Upper lobe of left lung (tissue), 6 donors: ENCODE measurements around the gene KCNQ2. TPM values are rescaled to one million over a fixed set of nuclear protein-coding genes. Genes with fewer than 3 reads are reported as not detected.

Experiments
- ATAC-seq, 2 donors: fragments of 200-7000 bp; cut with Tn5 transposase; one replicate each; pipeline ENCODE4 v1.9.1; 2022; ENCODE audit warnings: mild to moderate bottlenecking in 2 of 2, moderate library complexity in 2 of 2; ENCODE audit not compliant: low FRiP score in 2 of 2
- DNase-seq, 2 donors: peaks; one replicate each; pipeline ENCODE4 v3.0.0-alpha.2; 2019 to 2020
- H3K27ac ChIP-seq, 4 donors: fragments of 200-600 bp; sonication (generic); one replicate each; pipeline ENCODE4 v1.5.1; 2016 to 2019
- H3K27me3 ChIP-seq, 4 donors: fragments of 200-600 bp; sonication (generic); one replicate each; pipeline ENCODE4 v1.5.1; 2017 to 2019
- H3K36me3 ChIP-seq, 4 donors: fragments of 200-600 bp; sonication (generic); one replicate each; pipeline ENCODE4 v1.5.1; 2016 to 2019
- H3K4me1 ChIP-seq, 4 donors: fragments of 200-600 bp; sonication (generic); one replicate each; pipeline ENCODE4 v1.5.1; 2018 to 2019
- H3K4me3 ChIP-seq, 4 donors: fragments of 200-600 bp; sonication (generic); one replicate each; pipeline ENCODE4 v1.5.1; 2017 to 2019; ENCODE audit warnings: mild to moderate bottlenecking in 2 of 4, moderate library complexity in 1 of 4
- H3K9me3 ChIP-seq, 4 donors: fragments of 200-600 bp; sonication (generic); one replicate each; pipeline ENCODE4 v1.5.1; 2018 to 2019
- CTCF ChIP-seq, 6 experiments: fragments of 450-650 bp in 4 of 6; fragments of 200-600 bp in 2 of 6; sonication (generic) in 2 of 6; IDR thresholded peaks; one replicate each; pipeline ENCODE4 v1.5.1; 2016 to 2019; ENCODE audit warnings: antibody characterized with exemption in 6 of 6
- EP300 ChIP-seq, 4 donors: sonication (generic); formaldehyde crosslinking; IDR thresholded peaks; one replicate each; pipeline ENCODE4 v1.5.1; 2017; ENCODE audit warnings: antibody characterized with exemption in 4 of 4, control low read depth in 2 of 4
- POLR2A ChIP-seq, 4 donors: fragments of 450-650 bp; IDR thresholded peaks; one replicate each; pipeline ENCODE4 v1.5.1; 2016 to 2017; ENCODE audit warnings: antibody characterized with exemption in 4 of 4, mild to moderate bottlenecking in 2 of 4
- POLR2AphosphoS5 ChIP-seq, 2 donors: sonication (generic); formaldehyde crosslinking; IDR thresholded peaks; one replicate each; pipeline ENCODE4 v1.5.1; 2017; ENCODE audit warnings: antibody characterized with exemption in 2 of 2
- WGBS, 2 donors: methylation state at CpG; one replicate each; pipeline ENCODE4 v1.1.5; 2017 to 2018; 5-methylcytosine and 5-hydroxymethylcytosine counted together
- total RNA-seq, 6 donors: library from RNA; depleted of rRNA in 4 of 6; stranded (reverse); fragments of >200 nt in 4 of 6; gene quantifications; one replicate each; pipeline versions ENCODE4 v1.1.0 to v1.2.1, GENCODE V29; 2016 to 2021
- donor health status: DM: no; HTN: no; CAD: no; lungs with moderate emphysema.
- donor health status: DM: no; HTN: yes; CAD: no; lungs with severe emphysema.

Gene KCNQ2
- total RNA-seq, 6 donors from 2014 or later: 0.66 TPM; not detected in 5

- H3K27ac ChIP-seq: no peak overlapping the region
- no peak for TF ChIP-seq EP300 (IDR thresholded peaks at IDR 0.05)
- TF ChIP-seq CTCF (IDR thresholded peaks at IDR 0.05): no peak
- no peak for TF ChIP-seq POLR2AphosphoS5 (IDR thresholded peaks at IDR 0.05)
- TF ChIP-seq POLR2A (IDR thresholded peaks at IDR 0.05): no peak
- H3K36me3 ChIP-seq: no peaks in the 10 kb centered on the region
- H3K27me3 ChIP-seq: no peaks in the 10 kb centered on the region
- no peaks in the 10 kb centered on the region for H3K9me3 ChIP-seq
- DNase-seq (peak in 1 of 2 donors; percentile 52), ATAC-seq (no peak)
- no peak overlapping the region for H3K4me3 ChIP-seq
- H3K4me1 ChIP-seq: no peaks in the 10 kb centered on the region
- 68 to 77% methylated on average over 22 to 29 of the region's 29 CpGs for WGBS, 2 donors
These were observed 70.9 kb downstream of the KCNQ2 start for GRCh38 chr20:63401384-63402110.

GRCh38 chr20:63400486-63401210, 71.8 kb downstream of the KCNQ2 start:
- Histone ChIP-seq H3K4me3 (no peak overlapping the region), H3K4me1 (no peaks in the 10 kb centered on the region), H3K9me3 (no peaks in the 10 kb centered on the region), H3K27ac (no peak overlapping the region), H3K27me3 (no peaks in the 10 kb centered on the region), H3K36me3 (no peaks in the 10 kb centered on the region)
- ATAC-seq (no peak), DNase-seq (peak in 1 of 2 donors; percentile 71)
- WGBS, 2 donors: 71 to 82% methylated on average over 32 to 41 of the region's 44 CpGs
- no peak for TF ChIP-seq CTCF (IDR thresholded peaks at IDR 0.05)
- no peak for TF ChIP-seq EP300 (IDR thresholded peaks at IDR 0.05)
- no peak for TF ChIP-seq POLR2A (IDR thresholded peaks at IDR 0.05)
- TF ChIP-seq POLR2AphosphoS5 (IDR thresholded peaks at IDR 0.05): no peak

GRCh38 chr20:63399596-63400375, 72.7 kb downstream of the KCNQ2 start:
- H3K36me3 ChIP-seq: no peaks in the 10 kb centered on the region
- H3K4me3 ChIP-seq: no peak overlapping the region
- no peaks in the 10 kb centered on the region for H3K4me1 ChIP-seq
- TF ChIP-seq EP300 (IDR thresholded peaks at IDR 0.05) (no peak), POLR2A (IDR thresholded peaks at IDR 0.05) (no peak), CTCF (IDR thresholded peaks at IDR 0.05) (no peak), POLR2AphosphoS5 (IDR thresholded peaks at IDR 0.05) (no peak)
- no peak overlapping the region for H3K27ac ChIP-seq
- ATAC-seq (no peak), DNase-seq (peak in 1 of 2 donors; percentile 66)
- no peaks in the 10 kb centered on the region for H3K9me3 ChIP-seq
- no peaks in the 10 kb centered on the region for H3K27me3 ChIP-seq
- WGBS, 2 donors: 85 to 89% methylated on average over 39 of the region's 41 CpGs

GRCh38 chr20:63398744-63399514, 73.5 kb downstream of the KCNQ2 start:
- no peaks in the 10 kb centered on the region for H3K27me3 ChIP-seq
- ATAC-seq: no peak
- TF ChIP-seq CTCF (IDR thresholded peaks at IDR 0.05): no peak
- no peak for TF ChIP-seq POLR2AphosphoS5 (IDR thresholded peaks at IDR 0.05)
- TF ChIP-seq POLR2A (IDR thresholded peaks at IDR 0.05): no peak
- TF ChIP-seq EP300 (IDR thresholded peaks at IDR 0.05): no peak
- H3K36me3 ChIP-seq: no peaks in the 10 kb centered on the region
- peak in 1 of 2 donors; percentile 74 for DNase-seq
- no peaks in the 10 kb centered on the region for H3K4me1 ChIP-seq
- H3K4me3 ChIP-seq: no peak overlapping the region
- H3K27ac ChIP-seq: no peak overlapping the region
- H3K9me3 ChIP-seq: no peaks in the 10 kb centered on the region
- 60 to 90% methylated on average over 2 to 21 of the region's 27 CpGs for WGBS, 2 donors
